Activated naive CD4-positive, alpha-beta T cell (primary cell): Measurements from ENCODE around the gene ABCA9.
"Not testable (repeated sequence)": the region's sequence is repeated elsewhere in the genome, so short reads cannot be mapped to it uniquely, and the experiment has no call there.

Experiments used
- DNase-seq, 4 experiments: peaks; one replicate each; lab custom pipeline; 2025; lab: John Stamatoyannopoulos, UW

The ABCA9 gene

GRCh38 chr17:69030169-69030568, 30.6 kb downstream of the ABCA9 start:
- no peak for DNase-seq

DNA sequence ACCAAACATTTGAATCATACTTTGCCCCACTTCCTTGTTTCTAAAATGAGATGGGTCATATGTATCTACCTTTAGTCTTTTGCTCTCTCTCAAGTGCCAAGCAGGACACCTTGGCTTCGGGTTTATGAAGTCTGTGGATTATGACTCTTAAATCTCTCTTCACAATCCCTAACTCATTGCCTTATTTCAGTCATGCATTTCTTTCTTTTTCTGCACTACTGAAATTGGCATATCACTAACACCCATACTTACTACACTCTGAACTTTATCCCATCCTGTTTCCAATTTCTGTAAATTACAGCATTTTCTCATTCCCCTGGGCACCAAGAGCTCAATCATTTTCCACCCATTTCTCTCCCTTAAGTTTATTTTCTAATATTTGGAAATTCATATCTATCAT, 42.0 kb downstream of the ABCA9 start:
- no peak for DNase-seq

GRCh38 chr17:69018022-69018615, 42.6 kb downstream of the ABCA9 start:
- no peak for DNase-seq

GRCh38 chr17:69015631-69016030, 45.1 kb downstream of the ABCA9 start:
- no peak for DNase-seq

- DNase-seq, result no peak
Observed at GRCh38 chr17:69012895-69013805, 47.6 kb downstream of the ABCA9 start.

- no peak for DNase-seq
Observed at GRCh38 chr17:69009930-69010329, 50.8 kb downstream of the ABCA9 start.

DNA sequence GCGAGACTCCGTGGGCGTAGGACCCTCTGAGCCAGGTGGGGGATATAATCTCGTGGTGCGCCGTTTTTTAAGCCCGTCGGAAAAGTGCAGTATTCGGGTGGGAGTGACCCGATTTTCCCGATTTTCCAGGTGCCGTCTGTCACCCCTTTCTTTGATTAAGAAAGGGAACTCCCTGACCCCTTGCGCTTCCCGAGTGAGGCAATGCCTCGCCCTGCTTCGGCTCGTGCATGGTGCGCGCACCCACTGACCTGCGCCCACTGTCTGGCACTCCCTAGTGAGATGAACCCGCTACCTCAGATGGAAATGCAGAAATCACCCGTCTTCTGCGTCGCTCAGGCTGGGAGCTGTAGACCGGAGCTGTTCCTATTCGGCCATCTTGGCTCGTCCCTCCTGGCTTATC, 56.0 kb downstream of the ABCA9 start:
- DNase-seq, result not testable (repeated sequence)

GRCh38 chr17:68999743-69000142, 61.0 kb downstream of the ABCA9 start:
- not testable (repeated sequence) for DNase-seq

DNA sequence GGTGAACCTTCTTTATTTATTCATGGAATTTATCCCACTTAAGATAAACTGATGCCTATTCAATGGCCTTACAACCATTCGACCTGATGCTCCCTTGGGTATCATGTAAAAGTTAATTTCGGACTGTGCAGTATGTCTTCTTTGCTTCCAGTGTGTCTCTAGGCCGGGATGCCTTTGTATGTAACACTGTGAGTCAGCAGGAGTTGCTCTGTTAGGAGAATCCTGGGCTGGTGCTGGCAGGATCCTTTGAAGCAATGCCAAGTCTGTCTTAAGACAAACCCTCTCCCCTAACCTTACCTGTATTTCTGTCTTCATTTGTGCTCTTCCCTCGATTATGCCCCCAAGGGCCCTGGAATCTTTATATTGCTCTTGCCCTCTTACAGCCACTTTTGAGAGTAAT, 67.6 kb downstream of the ABCA9 start:
- DNase-seq, result no peak

- DNase-seq, result no peak
Observed at GRCh38 chr17:68987966-68988365, 72.8 kb downstream of the ABCA9 start.

DNA sequence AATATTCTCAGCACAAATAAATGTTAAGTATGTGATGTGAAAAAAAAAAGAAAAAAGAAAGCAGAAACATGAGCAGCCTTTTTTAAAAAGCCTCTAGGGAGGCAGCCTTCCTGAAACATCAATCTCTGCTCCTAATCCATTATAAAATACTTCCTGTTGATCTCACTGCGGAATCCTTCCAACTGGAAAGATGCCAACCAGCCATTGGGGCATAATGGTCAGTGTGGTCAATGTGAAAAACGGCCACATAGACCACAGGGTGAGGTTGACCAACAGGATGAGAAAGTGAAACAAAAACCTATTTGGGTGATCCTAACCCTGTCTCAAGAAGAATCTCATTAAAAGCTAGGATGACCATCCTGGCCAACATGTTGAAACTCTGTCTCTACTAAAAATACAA, 79.4 kb downstream of the ABCA9 start:
- no peak for DNase-seq

- DNase-seq, result no peak
Observed at GRCh38 chr17:68973098-68973846, 87.5 kb downstream of the ABCA9 start.

DNA sequence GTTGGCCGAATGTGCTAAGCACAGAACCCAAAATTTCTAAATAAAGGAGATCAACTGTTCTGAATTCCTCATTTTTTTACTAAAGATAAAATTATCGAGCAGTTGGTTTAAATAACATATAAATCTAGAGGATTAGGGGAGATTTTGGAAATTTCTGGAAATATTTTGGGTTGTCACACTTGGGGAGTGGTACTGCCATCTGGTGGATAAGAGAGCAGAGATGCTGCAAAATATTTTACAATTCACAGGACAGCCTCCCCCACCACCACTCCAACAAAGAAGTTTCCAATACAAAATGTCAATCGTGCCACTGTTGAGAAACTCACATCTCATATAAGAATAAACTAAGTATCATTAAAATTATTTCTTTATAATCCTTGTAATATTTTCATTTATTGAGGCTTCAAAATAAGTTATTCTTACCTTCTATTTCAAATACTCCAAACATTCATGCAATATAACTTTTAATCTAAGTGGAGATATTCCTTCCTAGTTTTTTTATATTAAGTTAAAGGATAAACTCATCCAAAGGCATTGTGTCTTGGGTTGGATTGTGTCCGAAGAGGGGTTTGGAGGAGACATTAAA, 88.5 kb downstream of the ABCA9 start:
- DNase-seq, result no peak

DNA sequence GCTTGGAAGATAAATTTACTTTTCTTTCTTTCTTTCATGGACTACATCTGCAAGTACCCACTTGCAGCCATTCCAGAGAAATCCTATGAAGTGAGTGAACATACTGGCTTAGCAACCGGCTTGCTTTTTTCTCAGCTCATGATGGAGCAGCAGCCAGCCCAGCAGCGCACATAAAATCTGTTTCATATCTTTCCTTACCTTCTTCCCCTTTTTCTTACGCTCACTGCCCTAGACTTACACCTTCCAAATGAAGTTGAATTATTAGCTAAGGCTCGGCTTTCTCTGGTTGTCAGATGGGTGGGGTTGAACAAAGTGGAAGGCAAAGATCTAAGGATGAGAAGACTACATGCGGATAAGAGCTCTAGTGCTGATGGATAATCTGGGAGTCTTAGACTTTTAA, 91.6 kb downstream of the ABCA9 start:
- DNase-seq, result no peak

DNA sequence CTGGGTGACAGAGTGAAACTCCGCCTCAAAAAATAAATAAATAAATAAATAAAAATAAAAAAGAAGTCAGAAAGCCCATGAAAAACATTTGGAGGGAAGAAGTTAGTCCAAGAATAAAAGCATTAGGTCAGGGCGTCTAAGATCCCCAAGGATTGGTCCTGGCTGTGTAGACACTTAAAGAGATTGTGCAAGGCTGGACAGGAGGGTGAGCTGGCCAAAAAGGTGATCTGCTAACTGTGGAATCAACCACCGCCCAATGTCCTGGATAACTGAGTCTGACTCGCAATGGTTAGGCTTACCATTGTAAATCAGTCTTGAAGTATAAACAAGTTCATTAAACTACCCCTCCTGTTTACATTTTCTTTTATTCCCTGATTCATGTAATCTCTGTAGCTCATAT, 96.8 kb downstream of the ABCA9 start:
- no peak for DNase-seq

DNA sequence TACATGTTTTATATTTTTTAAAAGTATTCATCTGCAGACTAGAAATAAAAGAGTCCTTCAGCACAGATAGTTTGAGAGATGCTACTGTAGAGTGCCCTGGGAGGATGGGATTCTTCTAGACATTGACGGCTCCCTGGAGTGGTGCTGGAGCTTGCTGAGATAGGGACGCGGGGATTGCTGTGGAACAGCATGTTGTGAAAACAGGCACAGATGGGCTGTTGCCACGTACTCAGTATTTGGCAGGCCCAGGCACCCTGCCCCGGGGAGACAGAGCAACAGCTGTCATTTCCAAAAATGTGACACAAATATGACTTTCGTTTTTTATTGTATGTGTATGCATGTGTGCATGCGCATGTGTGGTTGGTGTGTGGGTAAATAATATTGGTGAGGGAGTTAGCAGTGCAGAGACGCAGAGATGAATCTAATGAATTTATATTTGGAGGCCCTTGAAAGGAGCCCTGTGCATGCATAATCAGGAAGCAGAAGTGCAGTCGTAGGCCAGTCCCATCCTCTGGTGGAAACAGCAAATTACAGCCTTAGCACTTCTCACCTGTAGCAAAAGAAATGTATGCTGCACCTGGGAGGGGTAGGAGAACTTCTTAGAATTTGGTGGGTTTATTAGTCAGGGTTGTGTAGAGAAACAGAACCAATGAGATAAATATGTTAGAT, 99.4 kb downstream of the ABCA9 start:
- no peak for DNase-seq

DNA sequence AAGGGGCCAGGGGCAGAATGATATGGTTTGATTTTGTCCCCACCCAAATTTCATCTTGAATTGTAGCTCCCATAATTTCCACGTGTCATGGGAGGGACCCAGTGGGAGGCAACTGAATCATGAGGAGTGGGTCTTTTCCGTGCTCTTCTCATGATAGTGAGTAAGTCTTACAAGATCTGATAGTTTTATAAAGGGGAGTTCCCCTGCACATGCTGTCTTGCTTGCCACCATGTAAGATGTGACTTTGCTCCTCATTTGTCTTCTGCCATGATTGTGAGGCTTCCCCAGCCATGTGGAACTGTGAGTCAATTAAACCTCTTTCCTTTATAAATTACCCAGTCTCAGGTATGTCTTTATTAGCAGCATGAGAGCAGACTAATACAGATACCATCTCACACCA, 101.6 kb downstream of the ABCA9 start:
- DNase-seq, result not testable (repeated sequence)

DNA sequence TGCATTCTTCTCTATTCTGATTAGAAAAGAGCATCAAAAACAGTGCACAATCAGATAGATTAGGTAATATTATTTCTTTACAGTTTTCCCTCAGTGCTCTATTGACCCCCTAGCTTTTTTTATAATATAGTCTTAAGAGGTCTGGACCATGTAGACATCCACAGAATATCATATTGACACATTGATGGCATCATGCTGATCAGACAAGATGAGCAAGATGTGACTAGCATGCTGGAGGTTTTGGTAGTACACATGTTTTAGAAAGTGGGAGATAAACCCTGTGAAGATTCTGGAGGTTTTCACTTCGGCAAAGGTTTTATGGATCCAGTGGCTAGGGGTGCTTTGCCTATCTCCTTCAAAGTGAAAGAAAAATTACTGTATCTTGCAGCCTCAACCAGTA, 102.8 kb downstream of the ABCA9 start:
- DNase-seq, result no peak

DNA sequence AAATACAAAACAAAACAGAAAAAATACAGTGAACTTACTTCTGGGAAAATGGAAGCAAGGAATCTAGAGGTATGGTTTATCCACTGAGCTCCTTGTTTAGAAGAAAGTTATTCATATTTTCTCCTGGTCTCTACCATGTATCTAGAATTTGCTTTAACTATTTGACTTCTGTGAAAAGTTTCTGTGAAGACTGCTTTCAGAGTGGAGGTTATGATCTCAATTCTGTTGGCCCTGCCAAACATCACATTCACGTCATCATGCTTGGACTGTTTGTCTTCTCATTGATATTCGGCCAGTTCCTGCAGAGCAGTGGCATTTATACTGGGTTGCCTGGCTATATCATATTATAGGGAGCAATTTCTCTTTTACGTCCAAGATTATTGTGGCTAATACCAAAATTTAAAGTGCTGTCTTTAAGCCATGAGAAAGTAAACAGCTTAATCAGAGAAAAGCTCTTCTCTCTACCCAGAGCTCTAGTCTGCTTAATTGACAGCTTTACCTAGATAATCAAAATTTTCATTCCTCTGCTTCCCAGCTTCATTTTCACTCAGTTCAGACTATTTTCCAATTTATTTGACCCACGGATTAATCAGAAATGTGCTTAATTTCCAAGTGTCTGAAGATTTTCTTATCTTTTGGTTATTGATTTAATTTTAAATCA, 105.4 kb downstream of the ABCA9 start, which contains the start of gene ABCA8:
Gene ABCA8, minus strand, starts transcription at position 212 of the 661 bp plus-strand sequence. CDS start 13,358 bp downstream, outside the sequence.
- DNase-seq, result no peak

DNA sequence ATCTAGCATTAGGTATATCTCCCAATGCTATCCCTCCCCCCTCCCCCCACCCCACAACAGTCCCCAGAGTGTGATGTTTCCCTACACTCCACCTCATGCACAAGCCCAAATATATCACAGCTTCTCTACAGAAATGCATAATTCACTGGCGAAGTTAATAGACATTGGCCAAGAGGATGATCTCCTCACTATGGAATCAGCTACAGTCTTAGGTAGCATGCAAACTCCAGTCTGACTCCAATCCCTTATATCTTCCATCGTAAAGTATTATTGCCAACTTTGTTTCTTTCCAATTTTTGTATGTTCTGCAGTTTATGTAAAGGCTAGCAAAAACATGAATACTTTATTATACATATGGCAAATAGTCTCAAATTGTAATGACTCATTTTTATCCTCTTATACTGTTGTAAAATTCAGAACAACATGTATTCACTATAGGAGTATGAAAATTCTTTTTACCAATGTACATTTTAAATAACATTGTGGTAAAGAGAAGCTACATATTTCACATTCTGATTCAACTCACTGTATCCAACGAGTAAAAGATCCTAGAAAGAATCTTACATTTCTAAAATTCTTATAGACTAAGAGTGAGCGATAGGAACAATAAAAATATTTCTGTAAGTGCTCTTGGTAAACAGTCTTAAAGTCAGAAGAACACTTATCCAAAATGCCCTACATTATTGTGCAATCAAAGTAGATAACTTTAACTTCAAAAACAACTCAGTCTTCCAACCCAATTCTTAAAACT, 106.4 kb downstream of the ABCA9 start:
- no peak for DNase-seq
